Ovary (tissue), 10 donors: ENCODE measurements around the gene RBM4B. TPM values are rescaled to one million over a fixed set of nuclear protein-coding genes. Genes with fewer than 3 reads are reported as not detected.
"Not testable (repeated sequence)": the region's sequence is repeated elsewhere in the genome, so short reads cannot be mapped to it uniquely, and the experiment has no call there.

Experiments
- DNase-seq, 5 donors: peaks; one replicate each; pipeline ENCODE4 v3.0.0-alpha.2; 2019 to 2020
- H3K27ac ChIP-seq, 2 donors: fragments of 200-600 bp; one replicate each; pipeline versions ENCODE4 v1.5.1 to v1.8.0; 2019 to 2022
- H3K27me3 ChIP-seq: fragments of 200-600 bp; one replicate; pipeline ENCODE4 v1.8.0; 2022
- H3K36me3 ChIP-seq: fragments of 200-600 bp; sonication (generic); one replicate; pipeline ENCODE4 v1.5.1; 2019
- H3K4me1 ChIP-seq: one replicate; pipeline ENCODE4 v1.8.1; 2013; ENCODE audit warnings: mild to moderate bottlenecking, moderate library complexity; ENCODE audit not compliant: insufficient read depth
- H3K4me3 ChIP-seq: fragments of 200-600 bp; sonication (generic); one replicate; pipeline ENCODE4 v1.5.1; 2017
- H3K9me3 ChIP-seq, 2 donors: fragments of 200-600 bp in 1 of 2; sonication (generic) in 1 of 2; one replicate each; pipeline versions ENCODE4 v1.5.1 to v1.8.1; 2013 to 2019; ENCODE audit warnings: mild to moderate bottlenecking in 1 of 2, moderate library complexity in 1 of 2
- CTCF ChIP-seq, 3 donors: fragments of 450-650 bp in 2 of 3; fragments of 200-600 bp in 1 of 3; IDR thresholded peaks; one replicate each; pipeline versions ENCODE4 v1.5.1 to v1.8.0; 2016 to 2022; ENCODE audit warnings: antibody characterized with exemption in 3 of 3, mild to moderate bottlenecking in 1 of 3
- EP300 ChIP-seq: sonication (generic); formaldehyde crosslinking; IDR thresholded peaks from one replicate; pipeline ENCODE4 v1.6.1; 2017; ENCODE audit warnings: antibody characterized with exemption
- POLR2A ChIP-seq: fragments of 450-650 bp; IDR thresholded peaks from one replicate; pipeline ENCODE4 v1.6.1; 2017; ENCODE audit warnings: antibody characterized with exemption, mild to moderate bottlenecking, moderate library complexity
- whole genome bisulfite sequencing, 3 donors: extraction: QIAGEN DNeasy Blood & Tissue Kit in 1 of 3; methylation state at CpG; one replicate each; pipeline versions ENCODE4 v1.1.5 to v1.1.7; 2013 to 2017; 5-methylcytosine and 5-hydroxymethylcytosine counted together
- intact Hi-C, 4 donors: fragments of 100-400 bp; cut with DNase I; formaldehyde crosslinking; loops; one replicate each; pipeline versions ENCODE4 v1.11.0 to v1.15.1; 2022 to 2023
- long read RNA-seq, 3 donors: library from polyadenylated mRNA in 2 of 3; unstranded in 2 of 3; transcript quantifications; one replicate each; pipeline ENCODE4 v2.0.0 and lab custom pipeline, GENCODE V29; 2021 to 2026
- polyA plus RNA-seq, 2 donors: library from polyadenylated mRNA; stranded (reverse); fragments of 200-250 nt in 1 of 2; fragments of 350-450 nt in 1 of 2; fragmentation: Illumina TruSeq in 1 of 2; extraction: RNeasy Lipid Tissue Mini Kit (QIAGEN cat#74804) in 1 of 2; gene quantifications; one replicate each; pipeline ENCODE4 v1.2.3, GENCODE V29; 2013 to 2014
- total RNA-seq, 7 donors: library from RNA; depleted of rRNA in 2 of 7; stranded (reverse); fragments of >200 nt in 2 of 7; fragmentation: NEBNext Ultra II Directional in 3 of 7; extraction: Animal tissue kit (Norgen Biotek cat#: 25700) in 3 of 7; gene quantifications; one replicate each; pipeline versions ENCODE4 v1.1.0 to v1.2.4, GENCODE V29; 2016 to 2023
- donor health status: DM: no; HTN: no; CAD: no; lungs with moderate emphysema.
- donor health status: DM: no; HTN: no; CAD: no.
- donor health status: Bipolar disorder and iron deficiency.
- donor health status: DM: yes; HTN: yes; CAD: no.
- donor health status: DM: no; HTN: no; CAD: no.
- donor health status: DM: yes; HTN: yes; CAD: no.

The RBM4B gene, protein sequence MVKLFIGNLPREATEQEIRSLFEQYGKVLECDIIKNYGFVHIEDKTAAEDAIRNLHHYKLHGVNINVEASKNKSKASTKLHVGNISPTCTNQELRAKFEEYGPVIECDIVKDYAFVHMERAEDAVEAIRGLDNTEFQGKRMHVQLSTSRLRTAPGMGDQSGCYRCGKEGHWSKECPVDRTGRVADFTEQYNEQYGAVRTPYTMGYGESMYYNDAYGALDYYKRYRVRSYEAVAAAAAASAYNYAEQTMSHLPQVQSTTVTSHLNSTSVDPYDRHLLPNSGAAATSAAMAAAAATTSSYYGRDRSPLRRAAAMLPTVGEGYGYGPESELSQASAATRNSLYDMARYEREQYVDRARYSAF
- 10 to 100 TPM; 16.1 to 34.4 (median 27.6) TPM for total RNA-seq
- 10 to 100 TPM; 33.8 to 46.2 TPM for polyA plus RNA-seq
- long read RNA-seq, donor 1, transcript RBM4B-201 (4 exons, 1,840 nt): major isoform, 149 of 232 reads
- long read RNA-seq, donor 1, transcript RBM4B-203 (3 exons, 2,339 nt): minor isoform, 5 of 232 reads
- long read RNA-seq, donor 1, transcript RBM4B-206 (2 exons, 1,646 nt): minor isoform, 8 of 232 reads
- long read RNA-seq, donor 1, partial matches to known transcripts: 41 of 232 reads
- long read RNA-seq, donor 1, other reads (novel, unspliced or antisense): 29 of 232 reads
- long read RNA-seq, donor 2, transcript RBM4B-201 (4 exons, 1,840 nt): minor isoform, 5 of 19 reads
- long read RNA-seq, donor 2, transcript RBM4B-206 (2 exons, 1,646 nt): major isoform, 8 of 19 reads
- long read RNA-seq, donor 2, partial matches to known transcripts: 0 of 19 reads
- long read RNA-seq, donor 2, other reads (novel, unspliced or antisense): 0 of 19 reads
- long read RNA-seq, donor 3, transcript RBM4B-201 (4 exons, 1,840 nt): major isoform, 30 of 45 reads
- long read RNA-seq, donor 3, partial matches to known transcripts: 4 of 45 reads
- long read RNA-seq, donor 3, other reads (novel, unspliced or antisense): 9 of 45 reads

DNA sequence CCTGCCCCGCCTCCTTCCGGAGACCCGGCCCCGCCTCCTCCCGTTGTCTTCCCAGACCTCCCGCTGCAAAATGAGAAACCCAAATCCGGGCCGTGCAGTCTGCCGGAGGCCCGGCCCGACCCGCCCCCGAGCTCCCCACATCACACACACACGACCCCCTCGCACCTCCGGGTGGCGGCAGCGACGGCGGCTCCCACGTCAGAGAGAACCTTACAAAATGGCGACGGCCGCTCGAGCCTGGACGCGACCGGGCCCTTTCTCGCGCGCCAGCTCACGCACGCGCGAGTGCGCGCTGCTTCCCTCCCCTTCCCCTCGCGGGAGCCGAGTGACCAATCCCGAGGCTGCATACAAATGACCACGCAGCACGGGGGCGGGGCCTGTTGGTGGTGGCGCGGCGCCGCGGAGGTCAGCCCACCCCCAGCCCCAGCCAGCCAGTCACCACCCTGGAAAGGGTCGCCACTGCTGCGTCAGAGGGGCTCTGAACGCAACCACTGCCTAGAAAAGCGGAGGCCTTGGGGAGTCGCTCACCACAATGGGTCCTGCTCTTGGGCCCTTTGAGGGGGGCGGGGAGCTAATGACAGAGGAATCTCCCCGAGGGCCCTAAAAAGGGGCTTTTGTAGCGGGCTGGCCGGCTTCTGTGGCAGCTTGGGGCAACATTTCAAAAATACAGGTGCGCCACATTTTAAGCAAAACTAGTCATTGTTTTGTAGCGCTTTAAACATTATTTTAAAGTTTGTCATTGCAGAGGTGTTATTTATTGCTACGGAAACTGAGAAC lies at the start of gene RBM4B:
TSS of gene RBM4B (minus strand) at position 289 of the 777 bp plus-strand sequence. CDS start 808 bp downstream, outside the sequence.
- no peaks in the 10 kb centered on the region for H3K27me3 ChIP-seq
- intact Hi-C loops: loop anchor here (2.0 to 10.0 kb wide), 5 partner anchors 83 to 265 kb away; partner anchors contain the start of genes CCDC87 (in 1 of the 4) and CCS (in 1 of the 4)
- H3K9me3 ChIP-seq: no peaks in the 10 kb centered on the region
- TF ChIP-seq POLR2A: peak; percentile 78
- TF ChIP-seq CTCF (IDR thresholded peaks at IDR 0.05): peak in 1 of 3 donors; percentile 11
- TF ChIP-seq EP300: peak; percentile 33
- H3K4me1 ChIP-seq: peaks cover 14% of the 10 kb centered on the region
- DNase-seq: peak; percentile 95 to 98 (median 96)
- WGBS, 3 donors: 0% methylated on average over 54 to 61 of the region's 61 CpGs
- H3K36me3 ChIP-seq: no peaks in the 10 kb centered on the region
- H3K4me3 ChIP-seq: peak within 1 kb of the TSS; percentile 81
- peak within 1 kb of the TSS; percentile 70 to 96 for H3K27ac ChIP-seq

GRCh38 chr11:66725647-66726046 lies 48.0 kb upstream of the RBM4B start:
- H3K4me3 ChIP-seq: no peak overlapping the region
- TF ChIP-seq POLR2A: no peak
- no peak for TF ChIP-seq CTCF (IDR thresholded peaks at IDR 0.05)
- TF ChIP-seq EP300: no peak
- peaks cover 2% of the 10 kb centered on the region for H3K4me1 ChIP-seq
- intact Hi-C loops: no loop called here
- no peaks in the 10 kb centered on the region for H3K9me3 ChIP-seq
- no peaks in the 10 kb centered on the region for H3K27me3 ChIP-seq
- no peaks in the 10 kb centered on the region for H3K36me3 ChIP-seq
- no peak overlapping the region for H3K27ac ChIP-seq
- 21 to 55% (median 39%) methylated on average over 10 of the region's 10 CpGs for WGBS, 3 donors
- no peak for DNase-seq

- Histone ChIP-seq H3K27me3 (no peaks in the 10 kb centered on the region), H3K36me3 (no peaks in the 10 kb centered on the region), H3K4me1 (peaks cover 2% of the 10 kb centered on the region), H3K27ac (no peak overlapping the region), H3K4me3 (no peak overlapping the region), H3K9me3 (no peaks in the 10 kb centered on the region)
- intact Hi-C loops: no loop called here
- 96 to 100% (median 100%) methylated on average over 1 of the region's 1 CpG for WGBS, 3 donors
- TF ChIP-seq CTCF (IDR thresholded peaks at IDR 0.05) (no peak), POLR2A (no peak), EP300 (no peak)
- DNase-seq: no peak
Measured at GRCh38 chr11:66725114-66725513, 47.4 kb upstream of the RBM4B start.

GRCh38 chr11:66724167-66724566 lies 46.5 kb upstream of the RBM4B start:
- H3K36me3 ChIP-seq, H3K4me3 ChIP-seq, H3K9me3 ChIP-seq, intact Hi-C loops, DNase-seq, H3K4me1 ChIP-seq, H3K27me3 ChIP-seq, H3K27ac ChIP-seq: not testable (repeated sequence)
- WGBS, 3 donors: 94 to 95% (median 95%) methylated on average over 5 of the region's 5 CpGs
